Liver (tissue), 9 donors: ENCODE results near the gene APOD. TPM values are rescaled to one million over a fixed set of nuclear protein-coding genes. Genes with fewer than 3 reads are reported as not detected.

Experiments
- DNase-seq: peaks from one replicate; pipeline ENCODE4 v3.0.0-alpha.2; 2017; ENCODE audit warnings: low spot score
- H3K27ac ChIP-seq, 2 donors: one replicate each; pipeline ENCODE4 v1.7.0; 2013; ENCODE audit warnings: inconsistent platforms in 2 of 2, low read length in 2 of 2, control low read depth in 1 of 2, low read depth in 1 of 2, mild to moderate bottlenecking in 1 of 2
- H3K27me3 ChIP-seq, 4 donors: one replicate each; pipeline versions ENCODE4 v1.6.1 to v1.7.0; 2013; ENCODE audit warnings: low read length in 3 of 4, inconsistent platforms in 1 of 4, mild to moderate bottlenecking in 1 of 4, moderate library complexity in 1 of 4; ENCODE audit not compliant: control insufficient read depth in 4 of 4, insufficient read depth in 4 of 4
- H3K36me3 ChIP-seq, 4 donors: one replicate each; pipeline versions ENCODE4 v1.6.1 to v1.7.0; 2013; ENCODE audit warnings: low read length in 3 of 4, mild to moderate bottlenecking in 3 of 4, low read depth in 1 of 4, moderate library complexity in 1 of 4; ENCODE audit not compliant: control insufficient read depth in 4 of 4, insufficient read depth in 3 of 4
- H3K4me1 ChIP-seq, 4 donors: one replicate each; pipeline versions ENCODE4 v1.6.1 to v1.7.0; 2013; ENCODE audit warnings: low read length in 3 of 4, mild to moderate bottlenecking in 3 of 4, moderate library complexity in 1 of 4; ENCODE audit not compliant: control insufficient read depth in 4 of 4, insufficient read depth in 4 of 4
- H3K4me3 ChIP-seq, 3 donors: one replicate each; pipeline versions ENCODE4 v1.6.1 to v1.7.0; 2013; ENCODE audit warnings: low read length in 3 of 3, control low read depth in 1 of 3, low read depth in 1 of 3, mild to moderate bottlenecking in 1 of 3
- H3K9ac ChIP-seq, 2 donors: one replicate each; pipeline ENCODE4 v1.7.0; 2013; ENCODE audit warnings: low read length in 2 of 2, mild to moderate bottlenecking in 2 of 2, moderate library complexity in 2 of 2, control low read depth in 1 of 2, low read depth in 1 of 2
- H3K9me3 ChIP-seq, 4 donors: one replicate each; pipeline versions ENCODE4 v1.6.1 to v1.7.0; 2013; ENCODE audit warnings: low read length in 3 of 4; ENCODE audit not compliant: control insufficient read depth in 4 of 4
- CTCF ChIP-seq: fragments of 150-350 bp; IDR thresholded peaks from 2 replicates; pipeline ENCODE4 v1.5.1; 2017; ENCODE audit warnings: improper control_type of control experiment, low read depth, low read length; ENCODE audit not compliant: missing input control
- FOXA2 ChIP-seq: IDR thresholded peaks from 2 replicates; pipeline ENCODE4 v1.6.1; 2016; ENCODE audit warnings: antibody characterized with exemption
- HNF4G ChIP-seq: IDR thresholded peaks from 2 replicates; pipeline ENCODE4 v1.6.1; 2016; ENCODE audit warnings: antibody characterized with exemption
- JUND ChIP-seq, 2 donors: IDR thresholded peaks; 2 replicates each; pipeline ENCODE4 v1.6.1; 2016; ENCODE audit warnings: antibody characterized with exemption in 2 of 2
- MAX ChIP-seq: IDR thresholded peaks from 2 replicates; pipeline ENCODE4 v1.6.1; 2016; ENCODE audit warnings: antibody characterized with exemption
- RXRA ChIP-seq, 2 donors: IDR thresholded peaks; 2 replicates each; pipeline ENCODE4 v1.6.1; 2017 to 2018; ENCODE audit warnings: antibody characterized with exemption in 2 of 2, mild to moderate bottlenecking in 1 of 2
- SP1 ChIP-seq: IDR thresholded peaks from 2 replicates; pipeline ENCODE4 v1.6.1; 2018; ENCODE audit warnings: antibody characterized with exemption, mild to moderate bottlenecking
- TAF1 ChIP-seq: conservative IDR thresholded peaks from 2 replicates; pipeline ENCODE4 v1.6.1; 2016; ENCODE audit warnings: antibody characterized with exemption, mild to moderate bottlenecking
- WGBS: extraction: QIAGEN DNeasy Blood & Tissue Kit; methylation state at CpG from one replicate; pipeline ENCODE4 v1.1.7; 2013; 5-methylcytosine and 5-hydroxymethylcytosine counted together
- polyA plus RNA-seq, 2 donors: library from polyadenylated mRNA; stranded (reverse) in 1 of 2; unstranded in 1 of 2; fragments of 200-250 nt in 1 of 2; fragments of >200 nt in 1 of 2; fragmentation: Nextera tagmentation in 1 of 2; extraction: Ambion mirVana in 1 of 2; gene quantifications; one replicate each; pipeline versions ENCODE4 v1.2.1 to v1.2.3, GENCODE V29; 2013 to 2015
- total RNA-seq, 2 donors: library from RNA; depleted of rRNA; stranded (reverse); fragments of >200 nt; gene quantifications; one replicate each; pipeline ENCODE4 v1.2.3, GENCODE V29; 2014
- TF ChIP-seq, protein P1 (sequence below): IDR thresholded peaks from 2 replicates; pipeline ENCODE4 v1.6.1; 2016; ENCODE audit warnings: antibody characterized with exemption
- TF ChIP-seq, protein P2 (sequence below): IDR thresholded peaks from 2 replicates; pipeline ENCODE4 v1.6.1; 2016; ENCODE audit warnings: antibody characterized with exemption
- donor health status: healthy.
- donor health status: healthy.
- donor health status: healthy.
- donor health status: healthy.
- donor health status: healthy.

APOD gene
- total and polyA plus RNA-seq, 4 donors = 0.33 to 4.0 (median 0.56) TPM; not detected in 1

- TF ChIP-seq TAF1 = no peak
- TF ChIP-seq MAX = no peak
Measured at GRCh38 chr3:195554458-195554857, 29.3 kb downstream of the APOD start (continued).

DNA sequence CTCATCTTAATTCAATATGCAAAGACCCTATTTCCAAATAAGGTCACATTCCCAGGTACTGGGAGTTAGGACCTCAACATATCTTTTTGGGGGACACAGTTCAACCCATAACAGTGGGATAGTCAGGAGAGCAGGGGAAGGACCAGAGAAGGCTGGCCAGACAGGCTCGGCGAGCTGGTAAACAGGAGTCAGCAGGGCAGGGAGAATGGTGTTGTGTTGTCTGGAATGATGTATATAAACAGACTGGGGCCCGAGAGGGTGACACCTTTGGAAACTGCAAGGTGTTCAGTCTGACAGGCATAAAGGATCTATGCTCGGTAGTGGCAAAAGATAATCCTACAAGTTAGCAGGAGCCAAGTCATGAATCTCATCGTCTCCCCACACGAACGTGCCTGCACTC is 30.5 kb downstream of the APOD start:
- no peaks in the 10 kb centered on the region for H3K9me3 ChIP-seq
- H3K36me3 ChIP-seq = no peaks in the 10 kb centered on the region
- no peak overlapping the region for H3K4me3 ChIP-seq
- H3K27ac ChIP-seq = no peak overlapping the region
- TF ChIP-seq SP1 = no peak
- TF ChIP-seq MAX = no peak
- TF ChIP-seq FOXA2 = no peak
- TF ChIP-seq RXRA (IDR thresholded peaks at IDR 0.05) = no peak
- H3K4me1 ChIP-seq = no peaks in the 10 kb centered on the region
- H3K9ac ChIP-seq = no peak overlapping the region
- 87% methylated on average over 7 of the region's 7 CpGs for WGBS
- H3K27me3 ChIP-seq = no peaks in the 10 kb centered on the region
- DNase-seq = no peak

DNA sequence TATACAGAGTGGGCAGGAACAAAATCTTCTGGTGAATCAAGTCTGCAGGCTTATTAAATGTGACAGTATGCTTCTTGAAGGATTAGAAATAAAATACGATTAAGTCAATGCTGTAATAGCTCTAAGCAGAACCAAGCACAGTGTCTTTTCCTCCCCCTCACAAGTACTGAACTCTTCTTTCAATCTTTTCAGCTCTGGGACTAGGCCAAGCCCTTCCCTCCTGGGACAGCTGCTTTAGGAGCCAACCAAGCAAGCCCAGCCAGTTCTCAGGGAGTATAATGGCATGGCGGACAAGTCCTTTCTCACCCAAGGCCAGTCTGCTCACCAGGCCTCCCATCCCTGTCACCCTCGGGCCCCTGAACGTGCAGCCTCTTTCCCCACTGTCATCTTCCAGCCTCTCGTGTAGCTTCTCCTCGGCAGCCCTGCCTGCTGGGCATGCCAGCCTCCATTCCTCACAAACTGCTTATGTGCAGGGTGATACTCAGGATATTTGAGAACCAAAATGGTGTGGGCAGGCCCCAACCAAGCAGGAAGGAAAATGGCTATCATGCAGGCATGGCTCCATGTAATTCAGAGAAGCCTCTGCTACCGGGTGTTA is 32.3 kb downstream of the APOD start:
- Histone ChIP-seq H3K27ac (no peak overlapping the region), H3K9ac (no peak overlapping the region), H3K27me3 (no peaks in the 10 kb centered on the region), H3K9me3 (no peaks in the 10 kb centered on the region), H3K4me3 (no peak overlapping the region), H3K4me1 (no peaks in the 10 kb centered on the region), H3K36me3 (no peaks in the 10 kb centered on the region)
- TF ChIP-seq SP1 (no peak), CTCF (no peak), JUND (IDR thresholded peaks at IDR 0.05) (no peak), HNF4G (no peak), TAF1 (no peak)
- TF ChIP-seq, protein P1, sequence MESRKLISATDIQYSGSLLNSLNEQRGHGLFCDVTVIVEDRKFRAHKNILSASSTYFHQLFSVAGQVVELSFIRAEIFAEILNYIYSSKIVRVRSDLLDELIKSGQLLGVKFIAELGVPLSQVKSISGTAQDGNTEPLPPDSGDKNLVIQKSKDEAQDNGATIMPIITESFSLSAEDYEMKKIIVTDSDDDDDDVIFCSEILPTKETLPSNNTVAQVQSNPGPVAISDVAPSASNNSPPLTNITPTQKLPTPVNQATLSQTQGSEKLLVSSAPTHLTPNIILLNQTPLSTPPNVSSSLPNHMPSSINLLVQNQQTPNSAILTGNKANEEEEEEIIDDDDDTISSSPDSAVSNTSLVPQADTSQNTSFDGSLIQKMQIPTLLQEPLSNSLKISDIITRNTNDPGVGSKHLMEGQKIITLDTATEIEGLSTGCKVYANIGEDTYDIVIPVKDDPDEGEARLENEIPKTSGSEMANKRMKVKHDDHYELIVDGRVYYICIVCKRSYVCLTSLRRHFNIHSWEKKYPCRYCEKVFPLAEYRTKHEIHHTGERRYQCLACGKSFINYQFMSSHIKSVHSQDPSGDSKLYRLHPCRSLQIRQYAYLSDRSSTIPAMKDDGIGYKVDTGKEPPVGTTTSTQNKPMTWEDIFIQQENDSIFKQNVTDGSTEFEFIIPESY = no peak
- TF ChIP-seq, protein P2, sequence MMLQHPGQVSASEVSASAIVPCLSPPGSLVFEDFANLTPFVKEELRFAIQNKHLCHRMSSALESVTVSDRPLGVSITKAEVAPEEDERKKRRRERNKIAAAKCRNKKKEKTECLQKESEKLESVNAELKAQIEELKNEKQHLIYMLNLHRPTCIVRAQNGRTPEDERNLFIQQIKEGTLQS = no peak
- WGBS = 81% methylated on average over 7 of the region's 7 CpGs
- no peak for DNase-seq

DNA sequence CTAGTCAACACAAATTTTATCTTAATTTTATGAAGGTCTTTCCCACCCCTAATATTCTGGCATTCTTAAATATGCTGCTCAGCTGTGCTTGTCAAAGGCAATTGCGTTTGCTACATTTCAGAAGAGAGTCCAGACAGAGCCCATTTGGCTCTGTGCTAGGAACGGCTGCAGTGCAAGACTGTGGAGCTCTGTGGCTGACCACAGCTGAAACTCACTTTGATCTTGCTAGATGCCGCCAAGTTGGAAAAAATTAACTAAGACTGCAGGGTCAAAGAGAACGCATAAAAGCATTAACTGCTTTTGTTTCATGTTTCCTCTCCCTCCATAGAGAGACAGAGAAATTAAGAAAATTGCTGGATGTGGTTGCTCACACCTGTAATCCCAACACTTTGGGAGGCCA is 33.0 kb downstream of the APOD start:
- TF ChIP-seq, protein P1 = no peak
- WGBS = 44% methylated on average over 4 of the region's 4 CpGs
- no peak overlapping the region for H3K4me3 ChIP-seq
- H3K4me1 ChIP-seq = no peaks in the 10 kb centered on the region
- no peaks in the 10 kb centered on the region for H3K9me3 ChIP-seq
- H3K27me3 ChIP-seq = no peaks in the 10 kb centered on the region
- no peaks in the 10 kb centered on the region for H3K36me3 ChIP-seq
- H3K27ac ChIP-seq = no peak overlapping the region
- DNase-seq = no peak
- H3K9ac ChIP-seq = no peak overlapping the region
